OCI-LY1 (cell line): ENCODE measurements around the gene EEIG1.

Experiments
- H2AFZ ChIP-seq: fragments of 200-600 bp; sonication (generic), shearing (Covaris generic); 2 replicates; pipeline ENCODE4 v1.6.0; 2014; ENCODE audit warnings: antibody characterized with exemption, mild to moderate bottlenecking, low read length
- H3F3A ChIP-seq: fragments of 200-600 bp; sonication (generic), shearing (Covaris generic); 2 replicates; pipeline ENCODE4 v1.6.0; 2014; ENCODE audit warnings: mild to moderate bottlenecking, antibody characterized with exemption, low read length, moderate library complexity; ENCODE audit not compliant: insufficient read depth
- H3K27ac ChIP-seq: fragments of 200-600 bp; sonication (generic); 2 replicates; pipeline ENCODE4 v1.5.1; 2014; ENCODE audit warnings: low read length, mixed run types, mild to moderate bottlenecking, low read depth; ENCODE audit not compliant: poor library complexity, severe bottlenecking
- H3K27me3 ChIP-seq: fragments of 200-600 bp; sonication (generic); 2 replicates; pipeline ENCODE4 v1.6.0; 2014; ENCODE audit warnings: antibody characterized with exemption, mild to moderate bottlenecking, low read length, moderate library complexity; ENCODE audit not compliant: insufficient read depth
- H3K36me3 ChIP-seq: fragments of 200-600 bp; sonication (generic); 2 replicates; pipeline ENCODE4 v1.6.1; 2014; ENCODE audit warnings: mild to moderate bottlenecking, antibody characterized with exemption, low read length, moderate library complexity, mixed read lengths; ENCODE audit not compliant: insufficient read depth
- H3K4me1 ChIP-seq: fragments of 200-600 bp; sonication (generic); 2 replicates; pipeline ENCODE4 v1.5.1; 2014; ENCODE audit warnings: mild to moderate bottlenecking, low read length, moderate library complexity; ENCODE audit not compliant: insufficient read depth, severe bottlenecking
- H3K4me2 ChIP-seq: fragments of 200-600 bp; sonication (generic), shearing (Covaris generic); 2 replicates; pipeline ENCODE4 v1.6.1; 2014; ENCODE audit warnings: low read length
- H3K4me3 ChIP-seq: fragments of 200-600 bp; sonication (generic); 2 replicates; pipeline ENCODE4 v1.5.1; 2014; ENCODE audit warnings: low read length, low read depth, mild to moderate bottlenecking, mixed read lengths; ENCODE audit not compliant: poor library complexity, severe bottlenecking
- H3K79me2 ChIP-seq: fragments of 200-600 bp; shearing (Covaris generic); 2 replicates; pipeline ENCODE4 v1.6.1; 2016; ENCODE audit warnings: mixed run types, low read length, mixed read lengths; ENCODE audit not compliant: insufficient read depth
- H3K9ac ChIP-seq: fragments of 200-600 bp; sonication (generic), shearing (Covaris generic); 2 replicates; pipeline ENCODE4 v1.6.1; 2014; ENCODE audit warnings: mild to moderate bottlenecking, low read length, mixed read lengths
- H3K9me2 ChIP-seq: fragments of 200-600 bp; sonication (generic), shearing (Covaris generic); 2 replicates; pipeline ENCODE4 v1.6.1; 2014; ENCODE audit warnings: low read depth, mild to moderate bottlenecking, low read length, mixed read lengths
- H3K9me3 ChIP-seq: fragments of 200-600 bp; shearing (Covaris generic); 2 replicates; pipeline ENCODE4 v1.6.1; 2014; ENCODE audit warnings: low read length, mixed read lengths
- H4K20me1 ChIP-seq: fragments of 200-600 bp; sonication (generic), shearing (Covaris generic); 2 replicates; pipeline ENCODE4 v1.6.0; 2016; ENCODE audit warnings: mild to moderate bottlenecking, low read length; ENCODE audit not compliant: insufficient read depth
- CTCF ChIP-seq: fragments of 200-600 bp; sonication (generic), shearing (Covaris generic); IDR thresholded peaks from 2 replicates; pipeline ENCODE4 v1.5.1; 2017; ENCODE audit warnings: mild to moderate bottlenecking, antibody characterized with exemption, low read length, moderate library complexity, mixed read lengths
- EZH2 ChIP-seq: fragments of 200-600 bp; sonication (generic), shearing (Covaris generic); IDR thresholded peaks from 2 replicates; pipeline ENCODE4 v1.8.0; 2017; ENCODE audit warnings: borderline replicate concordance, mixed run types, mild to moderate bottlenecking, antibody characterized with exemption, low read length, moderate library complexity, mixed read lengths

Gene EEIG1

GRCh38 chr9:128005923-128006322 is 25.1 kb upstream of the EEIG1 start:
- no peak overlapping the region for H3K27ac ChIP-seq
- no peak overlapping the region for H3K4me2 ChIP-seq
- no peaks in the 10 kb centered on the region for H3F3A ChIP-seq
- no peak overlapping the region for H3K4me3 ChIP-seq
- TF ChIP-seq CTCF (no peak), EZH2 (no peak)
- H3K9ac ChIP-seq = no peak overlapping the region
- H3K36me3 ChIP-seq = no peaks in the 10 kb centered on the region
- H2AFZ ChIP-seq = no peak overlapping the region
- H3K4me1 ChIP-seq = peaks cover 19% of the 10 kb centered on the region
- no peaks in the 10 kb centered on the region for H3K79me2 ChIP-seq
- no peaks in the 10 kb centered on the region for H3K9me3 ChIP-seq
- H3K9me2 ChIP-seq = no peaks in the 10 kb centered on the region
- H3K27me3 ChIP-seq = no peaks in the 10 kb centered on the region
- no peaks in the 10 kb centered on the region for H4K20me1 ChIP-seq

- Histone ChIP-seq H3K9ac (no peak overlapping the region), H3K9me2 (no peaks in the 10 kb centered on the region), H3F3A (no peaks in the 10 kb centered on the region), H3K79me2 (no peaks in the 10 kb centered on the region), H3K4me3 (no peak overlapping the region), H3K9me3 (peaks cover 4% of the 10 kb centered on the region), H3K27ac (no peak overlapping the region), H4K20me1 (no peaks in the 10 kb centered on the region), H3K27me3 (no peaks in the 10 kb centered on the region), H3K4me1 (peaks cover 18% of the 10 kb centered on the region), H3K4me2 (no peak overlapping the region), H2AFZ (no peak overlapping the region), H3K36me3 (no peaks in the 10 kb centered on the region)
- TF ChIP-seq CTCF = no peak
- no peak for TF ChIP-seq EZH2
These were observed 23.3 kb upstream of the EEIG1 start for GRCh38 chr9:128003966-128004604.

GRCh38 chr9:128002959-128003358 is 22.2 kb upstream of the EEIG1 start:
- Histone ChIP-seq H3F3A (no peaks in the 10 kb centered on the region), H3K9me3 (peaks cover 4% of the 10 kb centered on the region), H3K9ac (no peak overlapping the region), H3K4me1 (peaks cover 13% of the 10 kb centered on the region), H3K36me3 (no peaks in the 10 kb centered on the region), H3K27me3 (no peaks in the 10 kb centered on the region), H3K4me2 (no peak overlapping the region), H4K20me1 (no peaks in the 10 kb centered on the region), H3K9me2 (no peaks in the 10 kb centered on the region), H3K27ac (no peak overlapping the region), H3K4me3 (no peak overlapping the region), H2AFZ (no peak overlapping the region), H3K79me2 (no peaks in the 10 kb centered on the region)
- no peak for TF ChIP-seq EZH2
- no peak for TF ChIP-seq CTCF
